Upper lobe of left lung (tissue), 4 donors: Measurements from ENCODE around the gene NAV2.

Experiments
- POLR2A ChIP-seq, 4 donors: fragments of 450-650 bp; IDR thresholded peaks; one replicate each; pipeline ENCODE4 v1.5.1; 2016 to 2017; ENCODE audit warnings: antibody characterized with exemption in 4 of 4, mild to moderate bottlenecking in 2 of 4
- POLR2AphosphoS5 ChIP-seq, 2 donors: sonication (generic); formaldehyde crosslinking; IDR thresholded peaks; one replicate each; pipeline ENCODE4 v1.5.1; 2017; ENCODE audit warnings: antibody characterized with exemption in 2 of 2
- TF ChIP-seq, protein P1 (sequence below), 6 experiments: fragments of 450-650 bp in 4 of 6; fragments of 200-600 bp in 2 of 6; sonication (generic) in 2 of 6; IDR thresholded peaks; one replicate each; pipeline ENCODE4 v1.5.1; 2016 to 2019; ENCODE audit warnings: antibody characterized with exemption in 6 of 6

DNA sequence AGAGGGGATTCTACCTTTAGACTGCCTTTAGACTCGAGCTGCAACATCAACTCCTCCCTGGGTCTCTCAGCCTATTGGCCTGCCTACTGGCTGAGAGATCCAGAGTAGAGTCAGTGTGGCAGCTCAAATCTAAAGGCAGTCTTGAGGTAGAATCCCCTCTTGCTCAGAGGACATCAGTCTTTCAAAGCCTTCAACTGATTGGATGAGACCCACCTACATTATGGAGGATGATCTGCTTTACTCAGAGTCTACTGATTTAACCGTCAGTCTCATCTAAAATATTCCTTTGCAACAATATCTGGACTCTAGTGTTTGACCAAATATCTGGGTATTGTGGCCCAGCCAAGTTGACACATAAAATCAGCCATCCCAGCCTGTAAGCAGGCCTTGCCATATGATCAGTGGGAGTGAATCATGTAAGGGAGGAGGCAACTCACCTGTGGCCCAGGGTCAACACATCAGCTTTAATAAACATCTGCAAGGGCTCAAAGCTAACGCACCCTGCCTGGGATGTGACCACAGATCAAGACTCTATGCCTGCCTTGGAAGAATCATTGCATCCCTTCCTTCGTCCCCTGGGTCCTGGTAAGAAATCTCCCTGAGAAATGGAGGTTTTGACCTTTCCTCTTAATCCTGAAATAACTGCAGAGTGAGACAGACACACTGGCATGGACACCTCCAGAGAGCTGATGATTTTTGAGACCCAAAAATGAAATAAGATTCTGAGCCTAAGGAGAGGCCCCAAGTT lies 249.6 kb downstream of the NAV2 start:
- TF ChIP-seq POLR2A (IDR thresholded peaks at IDR 0.05) (no peak), POLR2AphosphoS5 (IDR thresholded peaks at IDR 0.05) (no peak)
- TF ChIP-seq, protein P1, sequence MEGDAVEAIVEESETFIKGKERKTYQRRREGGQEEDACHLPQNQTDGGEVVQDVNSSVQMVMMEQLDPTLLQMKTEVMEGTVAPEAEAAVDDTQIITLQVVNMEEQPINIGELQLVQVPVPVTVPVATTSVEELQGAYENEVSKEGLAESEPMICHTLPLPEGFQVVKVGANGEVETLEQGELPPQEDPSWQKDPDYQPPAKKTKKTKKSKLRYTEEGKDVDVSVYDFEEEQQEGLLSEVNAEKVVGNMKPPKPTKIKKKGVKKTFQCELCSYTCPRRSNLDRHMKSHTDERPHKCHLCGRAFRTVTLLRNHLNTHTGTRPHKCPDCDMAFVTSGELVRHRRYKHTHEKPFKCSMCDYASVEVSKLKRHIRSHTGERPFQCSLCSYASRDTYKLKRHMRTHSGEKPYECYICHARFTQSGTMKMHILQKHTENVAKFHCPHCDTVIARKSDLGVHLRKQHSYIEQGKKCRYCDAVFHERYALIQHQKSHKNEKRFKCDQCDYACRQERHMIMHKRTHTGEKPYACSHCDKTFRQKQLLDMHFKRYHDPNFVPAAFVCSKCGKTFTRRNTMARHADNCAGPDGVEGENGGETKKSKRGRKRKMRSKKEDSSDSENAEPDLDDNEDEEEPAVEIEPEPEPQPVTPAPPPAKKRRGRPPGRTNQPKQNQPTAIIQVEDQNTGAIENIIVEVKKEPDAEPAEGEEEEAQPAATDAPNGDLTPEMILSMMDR (IDR thresholded peaks at IDR 0.05) = no peak
